ENCODE measurements around the gene OGFR.

- TF ChIP-seq POLR2A (IDR thresholded peaks at IDR 0.05; ENCODE audit: low read length) (no peak), GATA1 (IDR thresholded peaks at IDR 0.05; ENCODE audit: low read depth, low read length) (no peak)
Measured at GRCh38 chr20:62830821-62831220, 26.2 kb downstream of the OGFR start.

All from erythroblast (primary cell).